Measurements from ENCODE around the gene MPRIP. TPM values are rescaled to one million over a fixed set of nuclear protein-coding genes. Genes with fewer than 3 reads are reported as not detected.

Gene MPRIP
- total and polyA plus RNA-seq, 8 donors = 80.2 to 518 (median 190) TPM

DNA sequence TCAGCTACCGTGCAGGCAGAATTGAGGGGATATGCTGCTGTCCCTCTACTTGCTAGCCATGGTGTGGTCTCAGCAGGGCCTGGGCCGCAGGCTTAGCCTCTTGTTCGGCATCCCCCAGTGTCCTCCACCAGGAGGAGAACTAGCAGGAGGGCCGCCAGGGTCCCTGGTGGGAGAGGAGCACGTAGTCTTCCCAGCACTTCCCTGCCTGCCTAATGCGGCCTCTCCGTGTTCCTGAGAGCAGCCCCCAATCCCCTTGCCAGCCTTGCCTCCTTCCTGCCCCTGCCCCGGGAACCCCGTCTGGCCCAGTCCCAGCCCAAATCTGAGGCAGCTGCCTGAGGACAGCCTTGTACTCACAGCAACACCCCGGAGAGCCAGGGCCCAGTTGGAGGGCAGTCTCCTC lies 125.7 kb downstream of the MPRIP start:
- H3K27me3 ChIP-seq = no peaks in the 10 kb centered on the region
- no peaks in the 10 kb centered on the region for H3K9me3 ChIP-seq
- peaks cover 66 to 100% (median 99%) of the 10 kb centered on the region in 4 donors for H3K36me3 ChIP-seq
- H3K27ac ChIP-seq = no peak overlapping the region
- no peaks in the 10 kb centered on the region for H3K4me1 ChIP-seq
- WGBS, 5 donors = 89 to 96% (median 95%) methylated on average over 10 of the region's 10 CpGs
- intact Hi-C loops (cut with DNase I; ENCODE audit: low total_unique reads) = no loop called here
- DNase-seq = no peak
- H3K4me3 ChIP-seq = no peak overlapping the region
- TF ChIP-seq, protein P1, sequence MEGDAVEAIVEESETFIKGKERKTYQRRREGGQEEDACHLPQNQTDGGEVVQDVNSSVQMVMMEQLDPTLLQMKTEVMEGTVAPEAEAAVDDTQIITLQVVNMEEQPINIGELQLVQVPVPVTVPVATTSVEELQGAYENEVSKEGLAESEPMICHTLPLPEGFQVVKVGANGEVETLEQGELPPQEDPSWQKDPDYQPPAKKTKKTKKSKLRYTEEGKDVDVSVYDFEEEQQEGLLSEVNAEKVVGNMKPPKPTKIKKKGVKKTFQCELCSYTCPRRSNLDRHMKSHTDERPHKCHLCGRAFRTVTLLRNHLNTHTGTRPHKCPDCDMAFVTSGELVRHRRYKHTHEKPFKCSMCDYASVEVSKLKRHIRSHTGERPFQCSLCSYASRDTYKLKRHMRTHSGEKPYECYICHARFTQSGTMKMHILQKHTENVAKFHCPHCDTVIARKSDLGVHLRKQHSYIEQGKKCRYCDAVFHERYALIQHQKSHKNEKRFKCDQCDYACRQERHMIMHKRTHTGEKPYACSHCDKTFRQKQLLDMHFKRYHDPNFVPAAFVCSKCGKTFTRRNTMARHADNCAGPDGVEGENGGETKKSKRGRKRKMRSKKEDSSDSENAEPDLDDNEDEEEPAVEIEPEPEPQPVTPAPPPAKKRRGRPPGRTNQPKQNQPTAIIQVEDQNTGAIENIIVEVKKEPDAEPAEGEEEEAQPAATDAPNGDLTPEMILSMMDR (IDR thresholded peaks at IDR 0.05) = no peak
- TF ChIP-seq POLR2AphosphoS5 (IDR thresholded peaks at IDR 0.05) = no peak
- no peak for TF ChIP-seq EP300 (IDR thresholded peaks at IDR 0.05)
- TF ChIP-seq POLR2A (IDR thresholded peaks at IDR 0.05) = no peak

DNA sequence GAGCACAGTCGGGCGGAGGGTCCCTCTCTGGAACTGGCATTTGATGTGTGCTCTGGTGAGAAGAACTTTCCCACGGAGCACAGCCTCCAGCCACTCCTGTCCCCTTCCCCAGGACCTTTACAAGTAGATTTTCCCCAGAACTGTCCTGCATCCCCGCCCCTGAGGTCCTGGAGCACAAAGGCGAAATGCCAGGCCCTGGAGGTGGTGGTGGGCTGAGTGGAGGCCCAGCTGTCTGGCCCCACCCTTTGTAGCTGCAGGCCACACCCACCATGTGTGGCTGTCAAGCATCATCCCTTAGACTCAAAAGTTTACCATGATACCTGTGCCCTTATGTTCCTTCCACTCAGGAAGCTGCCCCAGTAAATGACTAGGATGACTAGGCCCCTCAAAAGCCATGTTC lies 126.1 kb downstream of the MPRIP start:
- Histone ChIP-seq H3K4me1 (no peaks in the 10 kb centered on the region), H3K36me3 (peaks cover 70 to 100% (median 99%) of the 10 kb centered on the region in 4 donors), H3K9me3 (no peaks in the 10 kb centered on the region), H3K4me3 (no peak overlapping the region), H3K27ac (no peak overlapping the region), H3K27me3 (no peaks in the 10 kb centered on the region)
- no peak for TF ChIP-seq EP300 (IDR thresholded peaks at IDR 0.05)
- no peak for TF ChIP-seq POLR2AphosphoS5 (IDR thresholded peaks at IDR 0.05)
- TF ChIP-seq, protein P1 (IDR thresholded peaks at IDR 0.05) = no peak
- TF ChIP-seq POLR2A (IDR thresholded peaks at IDR 0.05) = no peak
- intact Hi-C loops (cut with DNase I; ENCODE audit: low total_unique reads) = no loop called here
- no peak for DNase-seq
- 90 to 93% (median 93%) methylated on average over 5 of the region's 5 CpGs for WGBS, 5 donors

DNA sequence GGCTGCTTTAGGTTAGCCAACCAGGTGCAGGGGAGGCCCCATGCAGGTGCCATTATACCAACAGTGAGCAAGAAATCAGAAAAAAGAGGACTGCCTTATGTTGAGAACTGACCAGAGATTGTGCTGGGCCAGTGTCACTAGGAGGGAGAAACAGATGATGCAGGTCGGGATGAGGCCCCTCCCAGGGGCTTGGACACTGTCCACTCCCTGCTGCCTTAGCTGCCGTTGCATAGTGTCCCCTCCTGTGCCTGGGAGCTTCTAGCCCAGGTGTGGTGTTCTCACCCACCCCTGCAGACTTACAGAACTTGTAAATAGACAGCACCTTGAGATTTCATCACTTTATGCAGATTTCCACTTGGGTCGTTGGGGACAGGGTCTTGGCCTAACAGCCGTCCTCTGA lies 127.1 kb downstream of the MPRIP start:
- no peak for DNase-seq
- Histone ChIP-seq H3K9me3 (no peaks in the 10 kb centered on the region), H3K4me1 (no peaks in the 10 kb centered on the region), H3K27ac (no peak overlapping the region), H3K36me3 (peaks cover 73 to 100% (median 99%) of the 10 kb centered on the region in 4 donors), H3K4me3 (no peak overlapping the region), H3K27me3 (no peaks in the 10 kb centered on the region)
- no peak for TF ChIP-seq POLR2AphosphoS5 (IDR thresholded peaks at IDR 0.05)
- no peak for TF ChIP-seq EP300 (IDR thresholded peaks at IDR 0.05)
- TF ChIP-seq POLR2A (IDR thresholded peaks at IDR 0.05) = no peak
- TF ChIP-seq, protein P1 (IDR thresholded peaks at IDR 0.05) = no peak
- intact Hi-C loops (cut with DNase I; ENCODE audit: low total_unique reads) = no loop called here
- 86 to 89% (median 88%) methylated on average over 4 of the region's 4 CpGs for WGBS, 5 donors

DNA sequence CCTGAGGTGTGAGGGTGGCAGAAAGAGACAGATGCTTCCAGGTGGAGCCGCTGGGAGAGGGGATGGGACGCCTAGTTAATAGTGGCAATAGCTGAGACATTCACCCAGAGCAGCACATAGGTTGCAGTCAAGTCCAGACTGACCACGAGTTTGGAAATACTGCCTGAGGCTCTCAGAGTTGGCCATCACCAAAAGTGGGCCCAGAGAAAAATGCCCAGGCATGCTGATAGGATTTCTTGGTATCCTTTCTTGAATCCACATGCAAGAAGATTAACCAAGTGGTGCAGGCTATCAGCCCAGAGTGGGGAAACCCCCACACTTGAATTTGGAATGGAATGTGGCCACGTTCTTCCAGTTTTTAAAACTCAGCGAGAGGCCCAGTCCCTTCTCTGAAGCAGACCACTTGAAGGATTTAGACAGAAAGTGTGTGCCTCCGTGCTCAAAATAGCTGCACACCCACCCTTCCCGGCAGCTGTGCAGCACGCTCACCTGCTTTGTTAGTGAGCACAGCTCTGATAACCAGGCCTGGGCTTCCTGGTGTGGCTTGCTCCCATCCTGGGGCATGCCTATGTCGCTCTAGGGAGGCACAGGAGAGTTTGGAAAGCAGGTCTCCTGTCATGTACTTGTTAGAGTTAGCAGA lies 128.2 kb downstream of the MPRIP start:
- no peaks in the 10 kb centered on the region for H3K9me3 ChIP-seq
- intact Hi-C loops (cut with DNase I; ENCODE audit: low total_unique reads) = no loop called here
- TF ChIP-seq POLR2A (IDR thresholded peaks at IDR 0.05) (no peak), POLR2AphosphoS5 (IDR thresholded peaks at IDR 0.05) (no peak), EP300 (IDR thresholded peaks at IDR 0.05) (no peak)
- TF ChIP-seq, protein P1 (IDR thresholded peaks at IDR 0.05) = no peak
- no peaks in the 10 kb centered on the region for H3K4me1 ChIP-seq
- no peaks in the 10 kb centered on the region for H3K27me3 ChIP-seq
- H3K27ac ChIP-seq = peak overlapping the region in 1 of 5 donors; percentile 6
- 64 to 74% (median 71%) methylated on average over 9 of the region's 9 CpGs for WGBS, 5 donors
- DNase-seq = no peak
- H3K36me3 ChIP-seq = peaks cover 74 to 100% (median 99%) of the 10 kb centered on the region in 4 donors
- H3K4me3 ChIP-seq = no peak overlapping the region
